Left kidney (tissue), 1 donor: ENCODE data around the gene N4BP2. TPM values are rescaled to one million over a fixed set of nuclear protein-coding genes. Genes with fewer than 3 reads are reported as not detected.

Experiments used
- polyA plus RNA-seq: library from polyadenylated mRNA; unstranded; fragments of 120-200 nt; gene quantifications from one replicate; pipeline ENCODE4 v1.2.1, GENCODE V29; 2013; ENCODE audit not compliant: insufficient read length

Gene N4BP2
- polyA plus RNA-seq, 1 donor = 30.9 TPM

Other genes with a start within 250 kb of the N4BP2 start
- gene PDS5A, start 78.9 kb upstream of the N4BP2 start, polyA plus RNA-seq = 80.8 TPM
- 0.50 TPM for gene RHOH, start 140.2 kb downstream of the N4BP2 start, polyA plus RNA-seq